RWPE1 (cell line): Measurements from ENCODE around the gene HOXB9.

Source experiments
- CTCF ChIA-PET: fragments of 350-600 bp; sonication (Branson Sonifier 250); formaldehyde crosslinking; extraction: SDS; loops from one replicate; lab custom pipeline; 2021; lab: Yijun Ruan, JAX
- POLR2A ChIA-PET: fragments of 400-600 bp; formaldehyde crosslinking; extraction: SDS; loops from one replicate; lab custom pipeline; 2020; ENCODE audit warnings: antibody characterized with exemption; ENCODE audit not compliant: low non-redundant PET; lab: Yijun Ruan, JAX
- DNase-seq: peaks from one replicate; pipeline ENCODE4 v3.0.0; 2012; ENCODE audit warnings: low spot score
- H3K27ac ChIP-seq: fragments of 450-650 bp; 2 replicates; pipeline ENCODE4 v1.5.1; 2017
- CTCF ChIP-seq: fragments of 450-650 bp; conservative IDR thresholded peaks from 2 replicates; pipeline ENCODE4 v1.5.1; 2017; ENCODE audit warnings: low read depth, mild to moderate bottlenecking

Gene HOXB9

GRCh38 chr17:48611681-48612455, 14.3 kb downstream of the HOXB9 start:
- CTCF ChIA-PET: interaction anchor here (0.6 to 0.7 kb wide), 2 partner anchors 301 to 381 kb away, joined by 3 to 5 read pairs; no protein-coding TSS in a partner anchor
- H3K27ac ChIP-seq: peak overlapping the region; percentile 92

GRCh38 chr17:48611213-48611612, 14.9 kb downstream of the HOXB9 start:
- DNase-seq: no peak
- CTCF ChIA-PET: no interaction called here
- H3K27ac ChIP-seq: peak overlapping the region; percentile 92
- POLR2A ChIA-PET: no interaction called here
- no peak for TF ChIP-seq CTCF

More at GRCh38 chr17:48611681-48612455, 14.3 kb downstream of the HOXB9 start:
- POLR2A ChIA-PET: no interaction called here
- DNase-seq: no peak
- no peak for TF ChIP-seq CTCF

- no peak for TF ChIP-seq CTCF
- H3K27ac ChIP-seq: peak within 1 kb of the TSS; percentile 92
- CTCF ChIA-PET: interaction anchor here (1.2 to 2.6 kb wide), 2 partner anchors 8 to 10 kb away, joined by 3 to 15 read pairs; no protein-coding TSS in a partner anchor
- peak; percentile 83 for DNase-seq
- POLR2A ChIA-PET: no interaction called here
These were observed 15.6 kb downstream of the HOXB9 start, which contains the start of gene HOXB7 for GRCh38 chr17:48610282-48611211. Gene HOXB7, minus strand, starts transcription at chr17:48611017. Its CDS starts 99 bp downstream, at chr17:48610918.

GRCh38 chr17:48609759-48610281, 16.3 kb downstream of the HOXB9 start:
- ChIA-PET POLR2A (no interaction called here), CTCF (interaction anchor here (0.6 to 2.6 kb wide), 3 partner anchors 9 to 275 kb away, joined by 3 to 15 read pairs (median 3); no protein-coding TSS in a partner anchor)
- peak overlapping the region; percentile 92 for H3K27ac ChIP-seq
- DNase-seq: no peak
- no peak for TF ChIP-seq CTCF

- peak overlapping the region; percentile 92 for H3K27ac ChIP-seq
- ChIA-PET POLR2A (no interaction called here), CTCF (interaction anchor here (0.6 to 2.6 kb wide), 3 partner anchors 8 to 275 kb away, joined by 3 to 15 read pairs (median 3); no protein-coding TSS in a partner anchor)
- TF ChIP-seq CTCF: no peak
- no peak for DNase-seq
These were observed 17.1 kb downstream of the HOXB9 start for GRCh38 chr17:48609033-48609432.

- DNase-seq: no peak
- peak overlapping the region; percentile 92; the same call in 1 of the 2 replicates for H3K27ac ChIP-seq
- ChIA-PET CTCF (interaction anchor here (0.6 to 2.6 kb wide), 2 partner anchors 10 to 222 kb away, joined by 5 to 15 read pairs; no protein-coding TSS in a partner anchor), POLR2A (no interaction called here)
- no peak for TF ChIP-seq CTCF
These were observed 17.7 kb downstream of the HOXB9 start for GRCh38 chr17:48608494-48608834.
